ENCODE results near the gene NXF1.

NXF1 gene

DNA sequence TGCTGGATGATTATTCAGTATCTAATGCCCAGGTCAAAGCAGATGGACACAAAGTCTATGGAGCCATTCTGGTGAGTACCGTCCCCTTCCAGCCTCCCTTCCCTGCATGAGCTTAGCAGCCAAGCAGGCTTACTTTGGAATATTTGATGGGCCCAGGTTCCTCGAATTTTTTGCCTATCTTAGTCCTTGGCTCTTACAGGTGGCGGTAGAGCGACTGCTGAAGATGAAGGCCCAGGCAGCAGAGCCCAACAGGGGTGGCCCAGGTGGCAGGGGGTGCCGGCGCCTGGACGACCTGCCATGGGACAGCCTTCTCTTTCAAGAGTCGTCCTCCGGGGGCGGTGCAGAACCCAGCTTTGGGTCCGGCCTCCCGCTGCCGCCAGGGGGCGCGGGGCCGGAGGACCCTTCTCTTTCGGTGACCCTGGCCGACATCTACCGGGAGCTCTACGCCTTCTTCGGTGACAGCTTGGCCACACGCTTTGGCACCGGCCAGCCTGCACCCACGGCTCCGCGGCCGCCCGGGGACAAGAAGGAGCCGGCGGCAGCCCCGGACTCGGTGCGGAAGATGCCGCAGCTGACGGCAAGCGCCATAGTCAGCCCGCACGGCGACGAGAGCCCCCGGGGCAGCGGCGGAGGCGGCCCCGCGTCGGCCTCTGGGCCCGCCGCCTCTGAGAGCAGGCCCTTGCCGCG, 18.8 kb downstream of the NXF1 start:
- H3K9me2 ChIP-seq (replicated peaks; ENCODE audit: low read depth, low read length) = no peaks in the 10 kb centered on the region
- no peaks in the 10 kb centered on the region for H3K27me3 ChIP-seq (ENCODE audit: insufficient read depth, low read length, poor library complexity, severe bottlenecking)
- peak overlapping the region; percentile 98 for H3K9ac ChIP-seq (ENCODE audit: low read depth, low read length, poor library complexity, severe bottlenecking)
- H3K4me3 ChIP-seq (ENCODE audit: low read length, poor library complexity, severe bottlenecking) = peak overlapping the region; percentile 97
- peaks cover 4% of the 10 kb centered on the region; the same call in 1 of the 2 replicates for H3K36me3 ChIP-seq (ENCODE audit: insufficient read depth, low read length)
- H3K4me1 ChIP-seq (ENCODE audit: insufficient read depth, low read length, poor library complexity, severe bottlenecking) = peaks cover 25% of the 10 kb centered on the region
- peaks cover 42% of the 10 kb centered on the region for H3K79me2 ChIP-seq (ENCODE audit: insufficient read depth, low read length)
- H2AFZ ChIP-seq (ENCODE audit: low read length) = peak overlapping the region; percentile 44; the same call in 1 of the 2 replicates
- no peaks in the 10 kb centered on the region for H3F3A ChIP-seq (ENCODE audit: low read depth)
- TF ChIP-seq CTCF (conservative IDR thresholded peaks at IDR 0.05; ENCODE audit: low read length) = peak; percentile 90
- no peak for TF ChIP-seq EZH2phosphoT487 (IDR thresholded peaks at IDR 0.05; ENCODE audit: borderline replicate concordance)
- peaks cover 21% of the 10 kb centered on the region for H4K20me1 ChIP-seq (ENCODE audit: insufficient read depth, low read length, poor library complexity, severe bottlenecking)
- peak overlapping the region; percentile 85 for H3K4me2 ChIP-seq (ENCODE audit: low read depth, low read length, poor library complexity, severe bottlenecking)
- H3K9me3 ChIP-seq (ENCODE audit: insufficient read depth, low read depth, low read length) = no peaks in the 10 kb centered on the region

GRCh38 chr11:62782753-62783152, 22.5 kb downstream of the NXF1 start:
- Histone ChIP-seq H3F3A (ENCODE audit: low read depth) (no peaks in the 10 kb centered on the region), H3K4me2 (ENCODE audit: low read depth, low read length, poor library complexity, severe bottlenecking) (no peak overlapping the region), H3K36me3 (ENCODE audit: insufficient read depth, low read length) (peaks cover 8% of the 10 kb centered on the region; the same call in 1 of the 2 replicates), H3K79me2 (ENCODE audit: insufficient read depth, low read length) (peaks cover 5% of the 10 kb centered on the region), H3K4me3 (ENCODE audit: low read length, poor library complexity, severe bottlenecking) (no peak overlapping the region), H3K9ac (ENCODE audit: low read depth, low read length, poor library complexity, severe bottlenecking) (no peak overlapping the region), H3K4me1 (ENCODE audit: insufficient read depth, low read length, poor library complexity, severe bottlenecking) (peaks cover 7% of the 10 kb centered on the region), H2AFZ (ENCODE audit: low read length) (no peak overlapping the region), H4K20me1 (ENCODE audit: insufficient read depth, low read length, poor library complexity, severe bottlenecking) (peaks cover 3% of the 10 kb centered on the region), H3K27me3 (ENCODE audit: insufficient read depth, low read length, poor library complexity, severe bottlenecking) (no peaks in the 10 kb centered on the region), H3K9me2 (replicated peaks; ENCODE audit: low read depth, low read length) (no peaks in the 10 kb centered on the region), H3K9me3 (ENCODE audit: insufficient read depth, low read depth, low read length) (no peaks in the 10 kb centered on the region)
- no peak for TF ChIP-seq CTCF (conservative IDR thresholded peaks at IDR 0.05; ENCODE audit: low read length)

DNA sequence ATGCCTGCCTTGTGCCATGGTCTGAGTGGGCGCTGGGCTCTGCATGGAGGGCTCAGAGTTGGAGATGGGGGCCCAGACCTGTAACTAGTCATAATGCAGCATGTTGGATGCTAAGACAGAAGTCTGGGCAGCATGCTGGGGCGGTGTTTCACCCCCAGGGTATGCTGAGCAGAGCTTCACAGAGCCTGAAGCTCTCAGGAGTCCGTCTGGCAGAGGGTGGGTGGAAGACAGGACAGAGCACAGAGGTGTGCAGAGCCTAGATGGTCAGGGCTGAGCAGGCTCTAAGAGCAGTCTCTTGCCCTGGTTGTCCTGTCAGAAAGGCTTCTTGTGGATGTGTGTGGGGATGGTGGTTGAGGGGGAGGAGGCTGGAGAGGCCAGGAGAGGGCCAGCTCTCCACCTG, 26.8 kb downstream of the NXF1 start:
- H3K9me3 ChIP-seq (ENCODE audit: insufficient read depth, low read depth, low read length) = no peaks in the 10 kb centered on the region
- no peaks in the 10 kb centered on the region for H3K9me2 ChIP-seq (replicated peaks; ENCODE audit: low read depth, low read length)
- H3K4me1 ChIP-seq (ENCODE audit: insufficient read depth, low read length, poor library complexity, severe bottlenecking) = no peaks in the 10 kb centered on the region
- no peaks in the 10 kb centered on the region for H3F3A ChIP-seq (ENCODE audit: low read depth)
- H2AFZ ChIP-seq (ENCODE audit: low read length) = no peak overlapping the region
- no peak overlapping the region for H3K9ac ChIP-seq (ENCODE audit: low read depth, low read length, poor library complexity, severe bottlenecking)
- H3K4me2 ChIP-seq (ENCODE audit: low read depth, low read length, poor library complexity, severe bottlenecking) = no peak overlapping the region
- H3K79me2 ChIP-seq (ENCODE audit: insufficient read depth, low read length) = no peaks in the 10 kb centered on the region
- H3K27me3 ChIP-seq (ENCODE audit: insufficient read depth, low read length, poor library complexity, severe bottlenecking) = no peaks in the 10 kb centered on the region
- H3K4me3 ChIP-seq (ENCODE audit: low read length, poor library complexity, severe bottlenecking) = no peak overlapping the region
- H4K20me1 ChIP-seq (ENCODE audit: insufficient read depth, low read length, poor library complexity, severe bottlenecking) = no peaks in the 10 kb centered on the region
- TF ChIP-seq CTCF (conservative IDR thresholded peaks at IDR 0.05; ENCODE audit: low read length) = no peak
- TF ChIP-seq EZH2phosphoT487 (IDR thresholded peaks at IDR 0.05; ENCODE audit: borderline replicate concordance) = no peak
- H3K36me3 ChIP-seq (ENCODE audit: insufficient read depth, low read length) = peaks cover 14% of the 10 kb centered on the region; the same call in 1 of the 2 replicates

All from Loucy (cell line).